ENCODE results near the gene TOGARAM1.
A peak's percentile ranks its signal among the peaks of the same experiment; 100 is the strongest.

The TOGARAM1 gene

GRCh38 chr14:45094275-45094674 is 132.3 kb downstream of the TOGARAM1 start:
- DNase-seq: no peak

- no peak for DNase-seq
Measured at GRCh38 chr14:45095143-45095542, 133.2 kb downstream of the TOGARAM1 start.

- DNase-seq: no peak
Measured at GRCh38 chr14:45096218-45096617, 134.2 kb downstream of the TOGARAM1 start.

- no peak for DNase-seq
Measured at GRCh38 chr14:45103806-45104205, 141.8 kb downstream of the TOGARAM1 start.

GRCh38 chr14:45104561-45104960 is 142.6 kb downstream of the TOGARAM1 start:
- DNase-seq: no peak

DNA sequence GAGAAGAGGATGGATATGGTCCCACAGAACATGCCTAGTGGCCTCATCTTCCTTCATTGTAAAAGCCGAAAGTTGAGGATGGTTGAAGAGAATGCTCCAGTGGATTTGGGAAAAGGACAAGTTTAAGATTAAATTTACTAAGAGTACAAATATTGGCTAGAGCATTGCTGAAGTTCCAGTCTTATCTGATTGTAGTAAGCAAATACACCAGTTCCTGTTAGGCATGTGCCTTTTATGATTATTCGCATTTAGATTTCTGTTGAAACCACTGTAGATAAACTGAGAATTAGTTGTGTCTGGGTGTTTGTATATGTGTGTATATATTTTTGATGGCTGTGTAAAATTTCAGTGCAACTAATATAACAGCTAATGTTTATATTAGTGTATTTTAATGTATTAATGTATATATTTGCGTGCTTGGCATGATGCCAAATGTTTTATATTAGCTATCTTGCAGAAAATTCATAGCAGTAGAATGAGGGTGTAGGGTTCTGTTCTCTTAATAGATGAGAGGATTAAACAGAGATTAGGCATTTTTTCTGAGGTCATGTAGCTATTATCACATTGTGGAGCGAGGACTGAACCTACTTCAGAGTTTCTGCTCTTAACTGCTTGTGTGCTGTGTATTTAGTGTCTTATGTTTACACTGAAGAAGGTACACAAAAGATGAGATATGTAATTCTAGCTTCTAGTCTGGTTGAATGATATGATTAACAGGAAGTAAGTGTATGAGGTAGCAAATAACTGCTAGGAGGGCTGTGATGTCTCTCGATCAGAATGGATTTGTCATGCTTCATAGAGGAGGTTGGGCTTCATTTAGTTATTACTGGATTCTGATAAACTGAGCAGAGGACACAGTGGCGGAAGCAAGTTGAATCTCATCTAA is 151.1 kb downstream of the TOGARAM1 start:
- no peak for DNase-seq

GRCh38 chr14:45114327-45114726 is 152.3 kb downstream of the TOGARAM1 start:
- no peak for DNase-seq

- no peak for DNase-seq
Measured at GRCh38 chr14:45118594-45118993, 156.6 kb downstream of the TOGARAM1 start.

DNA sequence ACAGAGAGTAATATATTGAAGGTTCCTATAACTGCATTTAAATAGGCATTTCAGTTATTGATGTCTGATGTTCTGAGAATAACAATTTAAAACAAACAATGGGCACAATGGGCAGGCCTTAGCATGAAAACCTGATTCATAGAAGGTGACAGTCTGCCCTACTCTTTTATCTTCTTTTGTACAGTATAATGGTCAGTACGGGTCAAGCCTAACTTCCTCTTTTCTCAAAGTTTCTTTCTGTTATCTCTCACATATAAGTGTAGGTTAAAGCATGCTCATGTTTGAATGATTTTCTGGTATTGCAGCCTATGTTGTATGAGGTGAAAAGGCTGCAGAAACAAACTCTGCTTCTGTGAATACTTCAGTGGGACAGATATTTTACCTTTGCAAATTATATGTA is 158.1 kb downstream of the TOGARAM1 start:
- DNase-seq: peak; percentile 17

GRCh38 chr14:45123271-45123670 is 161.3 kb downstream of the TOGARAM1 start:
- no peak for DNase-seq
